ENCODE data around the gene SLC17A9.
A peak's percentile ranks its signal among the peaks of the same experiment; 100 is the strongest.

The SLC17A9 gene, protein sequence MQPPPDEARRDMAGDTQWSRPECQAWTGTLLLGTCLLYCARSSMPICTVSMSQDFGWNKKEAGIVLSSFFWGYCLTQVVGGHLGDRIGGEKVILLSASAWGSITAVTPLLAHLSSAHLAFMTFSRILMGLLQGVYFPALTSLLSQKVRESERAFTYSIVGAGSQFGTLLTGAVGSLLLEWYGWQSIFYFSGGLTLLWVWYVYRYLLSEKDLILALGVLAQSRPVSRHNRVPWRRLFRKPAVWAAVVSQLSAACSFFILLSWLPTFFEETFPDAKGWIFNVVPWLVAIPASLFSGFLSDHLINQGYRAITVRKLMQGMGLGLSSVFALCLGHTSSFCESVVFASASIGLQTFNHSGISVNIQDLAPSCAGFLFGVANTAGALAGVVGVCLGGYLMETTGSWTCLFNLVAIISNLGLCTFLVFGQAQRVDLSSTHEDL

GRCh38 chr20:62952373-62952967 is at the start of gene SLC17A9:
SLC17A9 (plus strand) TSS chr20:62952709; CDS start chr20:62952831, 122 bp downstream.
- peak; percentile 14 for DNase-seq (ENCODE audit: low read depth, low spot score)

DNA sequence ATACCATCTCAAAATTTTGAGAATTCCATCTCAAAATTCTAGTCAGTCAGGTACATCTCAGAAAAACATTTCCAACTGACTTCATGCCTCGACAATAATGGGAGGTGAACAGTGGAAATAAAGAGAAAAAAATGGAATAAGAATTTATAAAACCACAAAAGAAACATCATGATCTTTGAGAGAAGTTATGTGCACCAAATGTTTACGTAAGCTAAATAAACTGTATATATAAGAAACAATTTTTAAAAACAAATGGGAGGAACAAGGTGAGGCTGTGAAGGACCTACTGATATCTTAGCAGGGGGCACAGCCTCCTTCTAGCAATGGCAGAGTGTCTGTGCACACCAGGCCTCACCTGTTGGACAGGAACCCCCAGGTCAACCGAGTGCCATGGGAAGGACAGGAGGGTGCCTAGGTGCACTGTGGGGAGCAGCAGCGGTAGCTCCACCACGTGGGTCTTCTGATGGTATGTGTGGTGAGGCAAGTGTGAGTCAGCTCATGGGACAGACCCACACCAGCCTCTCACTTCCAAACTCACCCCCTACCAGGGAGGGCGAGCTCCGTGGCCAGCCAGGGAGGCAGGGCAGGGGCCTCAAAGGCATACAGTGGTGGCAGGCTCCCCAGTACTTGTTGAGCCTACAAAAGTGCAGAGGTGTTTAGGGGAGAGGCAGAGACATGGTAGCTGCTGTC is 49.4 kb upstream of the SLC17A9 start:
- no peak for DNase-seq (ENCODE audit: low read depth, low spot score)

DNA sequence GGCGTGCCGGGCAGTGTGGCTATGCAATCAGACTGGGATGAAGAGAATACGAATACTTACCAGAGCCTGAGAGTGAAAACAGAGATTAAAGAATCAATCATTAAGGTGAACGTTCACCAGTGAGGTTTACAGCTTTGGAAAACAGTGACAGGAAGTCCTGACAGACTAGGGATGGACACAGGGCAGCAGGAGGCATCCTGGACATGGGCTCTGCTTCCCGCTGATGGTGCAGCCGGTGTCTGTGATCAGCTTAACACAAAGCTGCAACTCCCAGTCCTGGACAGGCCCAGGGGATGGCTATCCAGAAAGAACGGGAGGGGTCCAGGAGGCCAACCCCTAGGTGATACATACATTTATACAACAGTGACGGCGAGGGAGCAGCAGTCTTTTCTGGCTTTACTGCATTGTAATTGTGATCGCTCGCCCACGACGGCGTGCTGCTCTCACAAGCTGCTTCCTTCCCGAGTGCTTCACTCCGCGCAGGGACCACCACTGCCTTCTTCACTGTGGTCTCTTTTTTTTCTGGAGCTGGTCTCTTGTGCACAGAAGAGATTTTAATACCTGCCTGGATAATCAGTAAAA is 46.9 kb upstream of the SLC17A9 start:
- no peak for DNase-seq (ENCODE audit: low read depth, low spot score)

- DNase-seq (ENCODE audit: low read depth, low spot score), result no peak
Observed at GRCh38 chr20:62906209-62906608, 46.3 kb upstream of the SLC17A9 start.

DNA sequence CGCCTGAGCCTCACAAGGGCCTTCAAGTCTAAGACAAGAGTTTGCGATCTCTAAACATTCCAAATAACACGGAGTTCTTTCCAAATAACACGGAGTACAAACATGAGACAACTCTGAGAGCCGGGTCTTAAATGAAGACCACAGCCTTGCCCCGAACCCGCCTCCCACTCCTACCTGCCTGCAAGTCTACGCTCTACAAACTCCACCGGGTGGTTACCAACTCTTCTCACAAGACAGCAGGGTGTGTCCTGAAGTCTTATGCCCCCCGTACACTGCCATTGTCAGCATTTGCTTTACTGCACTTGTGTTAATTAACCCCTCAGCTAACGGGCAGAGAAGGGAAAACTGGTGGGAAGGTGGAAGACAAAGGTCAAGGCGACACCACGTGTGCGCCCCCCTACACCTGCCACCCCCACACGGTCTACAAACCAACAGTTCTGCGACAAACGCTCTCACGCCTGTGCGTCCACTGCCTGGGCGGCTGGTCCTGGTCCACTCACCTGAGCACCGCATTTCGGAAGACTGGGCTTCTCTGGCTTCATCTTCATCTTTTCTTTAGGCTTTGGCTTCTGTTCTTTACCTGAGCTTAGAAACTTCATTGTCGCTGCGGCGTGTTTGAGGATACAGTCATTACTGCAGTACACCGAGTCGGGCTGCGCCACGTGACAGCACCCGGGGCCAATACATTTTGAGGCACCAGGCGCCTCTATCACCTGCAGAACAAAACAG is 45.7 kb upstream of the SLC17A9 start:
- DNase-seq (ENCODE audit: low read depth, low spot score), result no peak

GRCh38 chr20:62907384-62908317 is 44.9 kb upstream of the SLC17A9 start:
- no peak for DNase-seq (ENCODE audit: low read depth, low spot score)

GRCh38 chr20:62908971-62909791 is 43.3 kb upstream of the SLC17A9 start:
- no peak for DNase-seq (ENCODE audit: low read depth, low spot score)

DNA sequence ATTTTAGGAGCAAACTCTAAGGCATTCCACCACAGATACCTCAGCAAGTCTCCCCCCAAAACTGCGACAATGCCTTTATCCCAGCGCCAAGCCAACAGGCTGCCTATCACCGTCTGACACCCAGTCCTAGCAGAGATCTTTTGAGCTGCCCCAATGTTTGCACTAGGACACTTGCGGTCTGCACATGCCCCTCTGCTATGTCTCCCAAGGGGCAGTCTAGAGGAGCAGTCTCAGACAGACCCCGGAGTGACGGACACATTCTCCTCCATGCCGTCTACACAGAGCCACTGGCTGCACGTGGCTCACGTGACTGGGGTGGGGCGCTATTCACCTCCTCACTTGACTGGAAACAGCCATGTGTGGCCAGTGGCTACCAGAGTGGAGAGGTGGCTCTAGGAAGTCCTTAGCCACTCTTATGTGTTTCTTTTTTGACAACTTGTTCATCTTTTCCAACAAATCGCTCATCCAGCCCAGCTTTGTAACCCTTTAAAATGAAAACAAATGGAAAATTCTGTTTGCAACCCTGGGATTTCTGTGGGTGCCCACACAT is 42.2 kb upstream of the SLC17A9 start:
- no peak for DNase-seq (ENCODE audit: low read depth, low spot score)

- no peak for DNase-seq (ENCODE audit: low read depth, low spot score)
Observed at GRCh38 chr20:62910777-62911497, 41.6 kb upstream of the SLC17A9 start.

GRCh38 chr20:62911701-62912280 is 40.7 kb upstream of the SLC17A9 start:
- no peak for DNase-seq (ENCODE audit: low read depth, low spot score)

GRCh38 chr20:62913043-62913630 is 39.4 kb upstream of the SLC17A9 start:
- DNase-seq (ENCODE audit: low read depth, low spot score), result no peak

- no peak for DNase-seq (ENCODE audit: low read depth, low spot score)
Observed at GRCh38 chr20:62914436-62914835, 38.1 kb upstream of the SLC17A9 start.

GRCh38 chr20:62914970-62915457 is 37.5 kb upstream of the SLC17A9 start:
- no peak for DNase-seq (ENCODE audit: low read depth, low spot score)

DNA sequence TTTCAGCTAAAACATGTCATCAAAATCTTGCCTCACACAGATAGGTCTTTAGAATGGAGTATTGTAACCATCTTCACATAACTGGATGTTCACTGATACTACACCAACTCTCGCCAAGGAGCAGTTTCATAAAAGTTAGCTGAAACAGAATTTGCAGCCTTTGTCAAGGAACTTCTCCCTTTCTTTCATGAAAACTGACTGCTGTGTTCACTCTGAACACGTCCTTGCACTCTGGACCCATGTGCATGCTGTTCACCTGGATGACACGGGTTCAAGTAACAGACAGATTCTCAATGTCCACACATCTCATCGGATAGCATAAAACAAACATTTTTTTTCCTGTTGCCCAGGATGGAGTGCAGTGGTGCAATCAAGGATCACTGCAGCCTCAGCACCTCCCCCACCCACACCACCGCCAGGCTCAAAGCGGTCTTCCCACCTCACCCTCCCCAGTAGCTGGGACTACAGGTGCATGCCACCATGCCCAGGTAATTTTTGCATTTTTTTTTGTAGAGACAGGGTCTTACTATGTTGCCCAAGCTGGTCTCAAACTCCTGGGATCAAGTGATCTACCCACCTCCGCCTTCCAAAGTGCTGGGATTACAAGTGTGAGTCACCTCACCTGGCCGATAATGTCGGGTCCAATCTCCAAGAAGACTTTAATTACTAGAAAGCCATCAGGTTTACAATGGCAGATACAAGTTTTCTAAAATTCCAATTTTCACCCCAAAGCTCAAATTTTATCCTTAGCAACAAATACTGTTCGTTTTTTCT is 35.6 kb upstream of the SLC17A9 start:
- DNase-seq (ENCODE audit: low read depth, low spot score), result no peak

DNA sequence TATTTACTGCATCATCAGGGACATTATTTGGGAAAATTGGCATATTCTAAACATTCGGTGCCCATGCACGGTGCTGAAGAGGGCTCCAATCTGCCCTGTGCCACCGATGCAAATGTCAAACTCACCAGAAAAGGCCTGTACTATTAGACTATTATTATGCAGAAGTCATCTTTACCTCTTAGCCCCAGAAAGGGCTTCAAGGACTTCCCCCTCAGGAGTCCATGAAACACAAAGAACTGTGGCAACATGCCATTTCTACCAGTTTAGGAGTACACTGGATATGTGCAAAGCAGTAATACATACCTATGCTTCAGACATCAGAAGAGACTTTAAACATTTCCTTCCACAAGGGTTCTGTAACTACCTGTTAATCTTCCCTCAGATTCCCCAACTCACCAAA is 34.8 kb upstream of the SLC17A9 start:
- DNase-seq (ENCODE audit: low read depth, low spot score), result no peak

DNA sequence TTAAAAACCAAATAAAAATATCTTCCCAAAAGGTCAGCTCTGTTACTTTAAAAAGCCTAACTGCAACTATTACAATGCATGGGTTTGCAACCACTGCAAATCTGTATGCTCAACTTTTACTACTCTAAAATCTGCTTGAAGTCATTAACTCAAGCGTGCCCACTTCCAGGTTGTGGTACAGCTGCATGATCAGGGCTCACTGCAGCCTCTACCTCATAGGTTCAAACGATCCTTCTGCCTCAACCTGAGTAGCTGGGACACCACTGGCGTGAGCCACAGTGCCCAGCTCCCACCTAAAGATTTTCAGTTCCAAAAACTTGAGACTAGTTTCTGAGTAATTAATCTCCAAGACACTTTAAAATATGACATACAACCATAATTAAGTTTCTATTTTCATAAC is 34.4 kb upstream of the SLC17A9 start:
- DNase-seq (ENCODE audit: low read depth, low spot score), result no peak

DNA sequence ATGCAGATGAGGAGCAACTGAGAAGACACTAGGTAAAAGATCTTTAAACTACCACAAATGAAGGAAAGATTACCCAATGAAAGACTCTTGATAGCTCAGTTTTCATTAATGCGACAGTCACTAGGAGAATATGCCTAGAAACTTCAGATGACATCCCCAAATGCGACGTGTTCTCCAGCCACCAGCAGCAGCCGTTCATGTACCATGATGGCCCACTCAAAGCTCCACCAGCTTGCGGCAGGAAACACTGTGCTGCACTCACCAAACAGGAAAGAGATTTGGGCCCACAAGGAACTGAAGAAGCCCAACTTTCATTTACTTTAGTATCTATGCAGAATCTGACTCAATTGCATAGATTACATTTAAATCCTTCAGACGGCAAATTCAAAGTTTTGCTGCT is 33.7 kb upstream of the SLC17A9 start:
- no peak for DNase-seq (ENCODE audit: low read depth, low spot score)

All from activated naive CD8-positive, alpha-beta T cell treated with anti-CD3 and anti-CD28 coated beads, Interleukin-2, amount 50 U/mL, for 16 hours (primary cell).